Stimulated activated CD4-positive, alpha-beta T cell treated with anti-CD3 and anti-CD28 coated beads, Interleukin-1b, Interleukin-23, amount 100 ng/mL, for 4 hours (primary cell): ENCODE measurements around the gene SLC44A3.

ENCODE experiments used
- DNase-seq, 2 donors: peaks; one replicate each; pipeline ENCODE4 v3.0.0-alpha.2; 2020; ENCODE audit warnings: low read depth in 2 of 2

Gene SLC44A3

DNA sequence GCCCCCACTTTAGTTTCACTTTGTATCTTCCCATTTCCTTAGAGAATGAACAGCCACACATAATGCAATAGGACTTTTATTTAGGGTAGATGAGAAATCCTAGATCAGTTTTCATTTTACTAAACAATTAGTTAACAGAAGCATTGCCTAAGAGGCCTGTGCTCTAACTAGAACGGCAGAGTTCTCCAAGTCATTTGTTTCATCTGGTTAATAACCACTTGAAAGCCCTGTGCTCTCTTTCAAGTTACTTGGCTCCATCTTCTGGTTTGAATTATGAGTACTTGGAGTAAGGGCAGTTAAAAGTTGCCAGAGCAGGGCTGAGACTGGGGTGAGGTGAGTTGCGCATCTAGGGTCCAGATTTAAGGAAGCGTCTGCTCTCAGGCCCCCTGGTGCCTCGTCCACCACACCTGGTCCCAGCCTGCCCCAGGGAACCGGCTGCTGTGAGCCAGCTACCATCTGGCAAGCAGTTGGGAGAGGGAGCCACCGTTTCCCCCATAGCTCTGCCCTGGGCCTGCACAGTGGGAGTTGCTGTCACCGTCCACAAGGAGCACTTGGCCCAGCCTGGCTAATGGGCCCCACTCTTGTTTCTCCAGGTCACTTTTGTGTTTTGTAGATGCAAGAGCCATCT lies 18.1 kb upstream of the SLC44A3 start:
- DNase-seq, result no peak

GRCh38 chr1:94803106-94803505 lies 17.1 kb upstream of the SLC44A3 start:
- DNase-seq, result no peak

GRCh38 chr1:94803517-94804441 lies 16.4 kb upstream of the SLC44A3 start:
- DNase-seq, result no peak

- DNase-seq, result no peak
Observed at GRCh38 chr1:94804442-94804837, 15.7 kb upstream of the SLC44A3 start.

DNA sequence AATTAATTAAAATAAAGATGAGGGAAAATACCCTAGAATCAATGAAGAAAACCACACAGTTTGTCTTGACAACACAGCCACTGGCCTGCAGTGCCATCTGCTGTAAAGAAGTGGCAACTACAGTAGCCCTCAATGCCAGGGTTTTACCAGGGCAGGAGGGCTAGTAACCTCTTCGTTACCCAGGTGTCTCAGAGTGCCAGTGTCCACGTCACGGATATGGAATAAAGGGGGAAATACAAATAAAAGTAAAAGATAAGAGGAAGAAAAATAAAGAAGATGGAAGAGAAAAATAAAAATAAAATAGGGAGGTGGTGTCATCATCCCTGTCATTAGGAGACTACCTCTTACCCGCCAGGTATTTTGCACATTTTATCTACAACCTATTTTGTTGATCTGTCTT lies 14.2 kb upstream of the SLC44A3 start:
- peak; percentile 22 to 33 for DNase-seq

- DNase-seq, result no peak
Observed at GRCh38 chr1:94806441-94806871, 13.7 kb upstream of the SLC44A3 start.

- DNase-seq, result no peak
Observed at GRCh38 chr1:94807742-94808491, 12.2 kb upstream of the SLC44A3 start.

GRCh38 chr1:94808669-94809068 lies 11.5 kb upstream of the SLC44A3 start:
- DNase-seq, result no peak

GRCh38 chr1:94812985-94813384 lies 7.2 kb upstream of the SLC44A3 start:
- no peak for DNase-seq

GRCh38 chr1:94816030-94816429 lies 4.1 kb upstream of the SLC44A3 start:
- DNase-seq, result no peak

GRCh38 chr1:94817712-94818111 lies 2.4 kb upstream of the SLC44A3 start:
- DNase-seq, result no peak

GRCh38 chr1:94819238-94819944 lies 766 bp upstream of the SLC44A3 start:
- no peak for DNase-seq

- DNase-seq, result no peak
Observed at GRCh38 chr1:94820936-94821335, 779 bp downstream of the SLC44A3 start.

GRCh38 chr1:94821636-94822305 lies 1.6 kb downstream of the SLC44A3 start:
- no peak for DNase-seq

GRCh38 chr1:94823116-94823515 lies 3.0 kb downstream of the SLC44A3 start:
- no peak for DNase-seq

GRCh38 chr1:94825936-94826335 lies 5.8 kb downstream of the SLC44A3 start:
- DNase-seq, result no peak

GRCh38 chr1:94827434-94827833 lies 7.3 kb downstream of the SLC44A3 start:
- no peak for DNase-seq

DNA sequence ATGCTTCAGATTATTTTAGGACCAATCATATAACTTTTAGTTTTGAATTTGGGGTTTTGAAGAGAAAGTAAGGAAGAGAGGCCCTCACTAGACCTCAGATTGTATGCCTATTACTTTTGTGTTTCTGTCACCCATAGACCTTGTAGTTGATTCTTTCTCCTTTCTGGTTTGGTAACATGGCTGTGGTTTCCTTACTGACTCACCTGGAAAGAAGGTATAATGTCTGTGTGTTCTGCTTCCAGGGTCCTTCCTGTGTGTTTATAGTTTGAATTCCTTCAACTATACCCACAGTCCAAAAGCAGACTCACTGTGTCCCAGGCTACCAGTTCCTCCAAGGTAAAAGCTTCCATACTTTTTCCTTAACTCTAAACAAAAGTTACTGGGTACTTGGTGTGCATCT lies 8.1 kb downstream of the SLC44A3 start:
- no peak for DNase-seq

DNA sequence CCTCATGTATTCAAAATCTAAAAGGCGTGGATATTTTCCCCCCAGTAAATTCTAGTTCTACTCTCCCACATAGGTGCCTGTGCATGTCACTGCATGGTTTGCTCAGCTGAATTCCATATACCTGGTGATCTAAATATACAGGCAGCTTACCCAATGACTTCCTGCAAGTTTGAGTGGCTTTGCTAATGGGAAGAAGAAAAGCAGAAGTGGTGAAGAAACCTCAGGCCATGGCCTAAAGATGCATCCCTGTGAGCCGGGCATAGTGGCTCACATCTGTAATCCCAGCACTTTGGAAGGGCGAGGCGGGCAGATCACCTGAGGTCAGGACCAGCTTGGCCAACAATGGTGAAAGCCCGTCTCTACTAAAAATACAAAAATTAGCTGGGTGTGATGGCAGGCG lies 11.5 kb downstream of the SLC44A3 start:
- DNase-seq, result no peak

DNA sequence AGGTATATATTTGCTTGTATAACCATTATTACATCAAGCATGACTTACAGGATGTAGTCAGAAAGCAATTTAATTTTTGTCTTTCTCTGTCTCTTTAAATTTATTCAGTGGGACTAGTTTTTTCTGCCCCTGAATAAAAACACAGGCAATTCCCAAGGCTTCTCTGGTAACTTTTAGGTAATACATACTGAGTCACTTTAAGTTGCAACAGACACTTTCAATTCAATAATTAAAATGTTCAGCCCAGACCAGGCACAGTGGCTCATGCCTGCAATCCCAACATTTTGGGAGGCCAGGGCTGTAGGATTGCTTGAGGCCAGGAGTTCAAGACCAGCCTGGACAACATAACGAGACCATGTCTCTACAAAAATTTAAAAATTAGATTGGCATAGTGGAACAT lies 12.3 kb downstream of the SLC44A3 start:
- no peak for DNase-seq

- no peak for DNase-seq
Observed at GRCh38 chr1:94832931-94833585, 12.9 kb downstream of the SLC44A3 start.
